ENCODE data around the gene HYAL2.

GRCh38 chr3:50356553-50356952, 34.0 kb upstream of the HYAL2 start:
- no peak for TF ChIP-seq CTCF (IDR thresholded peaks at IDR 0.05; ENCODE audit: insufficient read depth, low read length, poor library complexity, severe bottlenecking)
- TF ChIP-seq EZH2phosphoT487 (conservative IDR thresholded peaks at IDR 0.05; ENCODE audit: low read length), result no peak
